GM18861 (cell line): ENCODE data around the gene ZBED2.

Experiments
- ATAC-seq: cut with Tn5 transposase; IDR thresholded peaks from one replicate; pipeline ENCODE4 v1.9.1; 2021; ENCODE audit not compliant: unreplicated experiment

ZBED2 gene

GRCh38 chr3:111604119-111604518 lies 9.0 kb upstream of the ZBED2 start:
- ATAC-seq: no peak

- ATAC-seq: peak; percentile 37
Observed at GRCh38 chr3:111603679-111604078, 8.5 kb upstream of the ZBED2 start.

- ATAC-seq: no peak
Observed at GRCh38 chr3:111601810-111602209, 6.7 kb upstream of the ZBED2 start.

GRCh38 chr3:111598552-111598951 lies 3.4 kb upstream of the ZBED2 start:
- no peak for ATAC-seq

GRCh38 chr3:111598139-111598538 lies 3.0 kb upstream of the ZBED2 start:
- no peak for ATAC-seq

- no peak for ATAC-seq
Observed at GRCh38 chr3:111596328-111596727, 1.2 kb upstream of the ZBED2 start.

GRCh38 chr3:111594781-111595180 lies 365 bp downstream of the ZBED2 start:
- ATAC-seq: no peak

GRCh38 chr3:111594205-111594604 lies 941 bp downstream of the ZBED2 start:
- ATAC-seq: peak; percentile 59

- ATAC-seq: no peak
Observed at GRCh38 chr3:111593666-111594065, 1.5 kb downstream of the ZBED2 start.

GRCh38 chr3:111592936-111593335 lies 2.2 kb downstream of the ZBED2 start:
- ATAC-seq: peak; percentile 26

- no peak for ATAC-seq
Observed at GRCh38 chr3:111592143-111592542, 3.0 kb downstream of the ZBED2 start.

- ATAC-seq: no peak
Observed at GRCh38 chr3:111591555-111591954, 3.6 kb downstream of the ZBED2 start.

GRCh38 chr3:111590143-111590491 lies 5.0 kb downstream of the ZBED2 start:
- no peak for ATAC-seq

- no peak for ATAC-seq
Observed at GRCh38 chr3:111589303-111590142, 5.6 kb downstream of the ZBED2 start.

- no peak for ATAC-seq
Observed at GRCh38 chr3:111588527-111588926, 6.6 kb downstream of the ZBED2 start.

GRCh38 chr3:111585217-111585616 lies 9.9 kb downstream of the ZBED2 start:
- no peak for ATAC-seq

GRCh38 chr3:111584744-111585143 lies 10.4 kb downstream of the ZBED2 start:
- no peak for ATAC-seq

- ATAC-seq: no peak
Observed at GRCh38 chr3:111582120-111582474, 13.0 kb downstream of the ZBED2 start.

GRCh38 chr3:111581403-111582119 lies 13.6 kb downstream of the ZBED2 start:
- no peak for ATAC-seq

- no peak for ATAC-seq
Observed at GRCh38 chr3:111579495-111579894, 15.7 kb downstream of the ZBED2 start.

GRCh38 chr3:111578867-111579266 lies 16.3 kb downstream of the ZBED2 start:
- ATAC-seq: no peak
